Measurements from ENCODE around the gene TARS1.

DNA sequence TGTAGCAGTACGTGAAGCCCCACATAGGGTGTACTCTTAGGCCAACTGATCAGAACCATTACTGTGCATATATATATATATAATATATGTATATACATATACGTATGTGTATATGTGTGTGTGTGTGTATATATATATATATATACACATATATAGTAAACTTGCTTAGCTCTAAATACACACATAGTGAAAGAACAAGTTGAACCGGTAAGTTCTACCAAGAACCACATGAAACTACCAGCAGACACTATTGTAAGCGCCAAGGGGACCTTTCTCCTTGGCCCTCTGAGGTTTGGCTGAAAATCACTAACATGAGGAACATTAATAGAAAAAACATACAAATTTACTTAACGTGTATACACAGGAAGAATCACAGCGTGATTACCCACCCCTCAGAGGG, 1.8 kb upstream of the TARS1 start:
- TF ChIP-seq, protein P1, sequence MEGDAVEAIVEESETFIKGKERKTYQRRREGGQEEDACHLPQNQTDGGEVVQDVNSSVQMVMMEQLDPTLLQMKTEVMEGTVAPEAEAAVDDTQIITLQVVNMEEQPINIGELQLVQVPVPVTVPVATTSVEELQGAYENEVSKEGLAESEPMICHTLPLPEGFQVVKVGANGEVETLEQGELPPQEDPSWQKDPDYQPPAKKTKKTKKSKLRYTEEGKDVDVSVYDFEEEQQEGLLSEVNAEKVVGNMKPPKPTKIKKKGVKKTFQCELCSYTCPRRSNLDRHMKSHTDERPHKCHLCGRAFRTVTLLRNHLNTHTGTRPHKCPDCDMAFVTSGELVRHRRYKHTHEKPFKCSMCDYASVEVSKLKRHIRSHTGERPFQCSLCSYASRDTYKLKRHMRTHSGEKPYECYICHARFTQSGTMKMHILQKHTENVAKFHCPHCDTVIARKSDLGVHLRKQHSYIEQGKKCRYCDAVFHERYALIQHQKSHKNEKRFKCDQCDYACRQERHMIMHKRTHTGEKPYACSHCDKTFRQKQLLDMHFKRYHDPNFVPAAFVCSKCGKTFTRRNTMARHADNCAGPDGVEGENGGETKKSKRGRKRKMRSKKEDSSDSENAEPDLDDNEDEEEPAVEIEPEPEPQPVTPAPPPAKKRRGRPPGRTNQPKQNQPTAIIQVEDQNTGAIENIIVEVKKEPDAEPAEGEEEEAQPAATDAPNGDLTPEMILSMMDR (IDR thresholded peaks at IDR 0.05) = no peak
- TF ChIP-seq EP300 (IDR thresholded peaks at IDR 0.05) (no peak), POLR2A (IDR thresholded peaks at IDR 0.05) (no peak)

Measured in suprapubic skin (tissue), 3 donors.